Measurements from ENCODE around the gene KLC1. TPM values are rescaled to one million over a fixed set of nuclear protein-coding genes. Genes with fewer than 3 reads are reported as not detected.
A peak's percentile ranks its signal among the peaks of the same experiment; 100 is the strongest.
"Not testable (repeated sequence)": the region's sequence is repeated elsewhere in the genome, so short reads cannot be mapped to it uniquely, and the experiment has no call there.

The KLC1 gene
- total RNA-seq, 1 donor from 2014 or later, result 200 TPM

DNA sequence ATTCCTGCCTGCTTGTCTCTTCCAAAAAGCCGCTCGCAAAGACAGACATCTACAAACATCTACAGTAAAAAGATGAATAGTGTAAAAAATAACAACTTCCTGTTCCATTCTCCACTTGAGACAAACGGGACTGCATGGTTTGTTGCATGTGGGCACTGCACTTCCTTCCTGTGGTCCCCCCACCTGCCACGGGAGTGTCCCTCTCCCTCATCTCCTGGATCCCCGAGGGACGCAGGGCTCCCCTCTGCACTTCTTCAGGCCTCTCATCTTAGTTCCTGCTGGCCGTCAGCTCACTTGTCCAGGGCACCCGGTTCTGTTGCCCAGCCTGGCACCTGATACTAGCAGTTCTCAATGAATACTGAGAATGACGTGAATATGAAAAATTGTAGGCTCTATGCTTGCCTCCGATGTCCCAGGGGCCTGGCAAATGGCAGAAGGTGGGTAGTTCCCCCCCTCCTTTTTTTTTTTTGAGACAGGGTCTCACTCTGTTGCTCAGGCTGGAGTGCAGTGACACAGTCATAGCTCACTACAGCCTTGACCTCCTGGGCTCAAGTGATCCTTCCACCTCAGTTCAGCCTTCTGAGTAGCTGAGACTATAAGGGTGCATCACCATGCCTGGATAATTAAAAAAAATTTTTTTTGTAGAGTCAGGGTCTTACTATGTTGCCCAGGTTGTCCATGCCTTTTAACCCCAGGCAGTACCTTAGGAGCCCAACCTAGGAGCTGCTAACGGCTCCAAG lies 3.5 kb upstream of the KLC1 start:
- no peak for DNase-seq (ENCODE audit: low spot score)

DNA sequence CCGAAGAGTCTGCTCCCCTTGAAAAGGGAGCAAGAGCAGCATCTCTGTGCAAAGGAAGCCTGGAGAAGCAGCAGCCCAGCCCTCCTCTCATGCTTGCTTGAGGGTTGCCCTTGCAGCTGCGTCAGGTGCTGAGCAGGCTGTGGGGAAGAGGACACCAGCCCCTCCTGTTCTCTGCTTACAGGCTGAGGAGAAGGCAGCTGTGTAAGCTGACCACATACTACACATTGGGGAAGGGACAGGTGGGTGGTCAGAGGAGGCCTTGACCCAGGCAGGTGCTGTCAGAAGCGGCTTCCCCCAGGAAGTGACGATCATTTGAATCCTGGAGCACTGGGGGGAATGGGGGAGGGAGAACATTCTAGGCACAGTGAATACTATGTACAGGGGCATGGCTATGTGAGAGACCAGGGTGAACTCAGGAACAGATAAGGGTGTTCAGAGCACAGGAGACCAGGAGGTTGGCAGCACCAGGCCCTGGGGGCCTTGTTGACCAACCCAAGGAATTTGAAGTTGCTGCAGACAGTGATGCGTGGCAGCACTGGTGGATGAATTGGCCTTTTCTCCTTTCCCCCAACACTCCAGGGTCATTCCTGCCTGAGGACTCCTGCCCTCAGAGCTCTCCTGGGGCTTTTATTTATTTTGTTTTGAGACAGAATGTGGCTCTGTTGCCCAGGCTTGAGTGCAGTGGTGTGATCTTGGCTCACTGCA lies 2.7 kb upstream of the KLC1 start:
- DNase-seq (ENCODE audit: low spot score), result no peak

DNA sequence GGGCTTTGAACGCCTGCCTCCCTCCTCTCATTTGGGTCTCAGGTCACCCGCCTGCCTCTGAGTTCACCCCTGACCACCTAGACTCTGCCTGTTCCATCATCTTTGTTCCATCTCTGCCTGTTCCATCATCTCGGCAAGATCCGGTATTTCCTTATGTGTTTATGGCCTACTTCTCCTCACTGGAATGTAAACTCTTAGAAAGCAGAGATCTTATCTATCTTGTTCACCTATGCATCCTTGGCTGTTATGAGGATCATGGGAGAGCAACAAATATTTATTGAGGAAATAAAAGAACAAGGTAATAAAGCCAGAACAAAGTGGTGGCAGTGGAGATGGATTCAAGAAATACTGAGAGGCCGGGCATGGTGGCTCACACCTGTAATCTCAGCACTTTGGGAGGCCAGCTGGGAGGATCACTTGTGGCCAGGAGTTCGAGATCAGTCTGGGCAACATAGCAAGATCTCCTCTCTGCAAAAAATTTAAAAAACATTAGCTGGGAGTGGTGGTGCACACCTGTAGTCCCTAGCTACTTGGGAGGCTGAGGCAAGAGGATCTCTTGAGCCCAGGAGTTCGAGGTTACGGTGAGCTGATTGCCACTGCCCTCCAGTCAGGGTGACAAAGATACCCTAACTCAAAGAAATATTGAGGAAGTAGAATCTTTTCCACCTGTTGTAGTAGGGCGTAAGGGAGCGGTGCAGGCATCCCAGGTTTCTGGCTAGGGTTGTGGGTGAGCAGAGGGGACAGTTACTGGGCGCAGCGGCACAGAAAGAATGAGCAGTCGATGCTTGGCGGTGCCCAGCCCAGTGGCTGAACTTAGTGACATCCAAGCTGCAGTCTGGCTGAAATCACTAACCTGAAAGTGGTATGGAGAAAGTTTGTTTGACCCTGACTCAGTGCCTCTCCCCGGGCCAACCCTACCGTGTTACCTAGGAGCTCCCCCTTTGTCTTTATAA lies 1.7 kb upstream of the KLC1 start:
- no peak for DNase-seq (ENCODE audit: low spot score)

DNA sequence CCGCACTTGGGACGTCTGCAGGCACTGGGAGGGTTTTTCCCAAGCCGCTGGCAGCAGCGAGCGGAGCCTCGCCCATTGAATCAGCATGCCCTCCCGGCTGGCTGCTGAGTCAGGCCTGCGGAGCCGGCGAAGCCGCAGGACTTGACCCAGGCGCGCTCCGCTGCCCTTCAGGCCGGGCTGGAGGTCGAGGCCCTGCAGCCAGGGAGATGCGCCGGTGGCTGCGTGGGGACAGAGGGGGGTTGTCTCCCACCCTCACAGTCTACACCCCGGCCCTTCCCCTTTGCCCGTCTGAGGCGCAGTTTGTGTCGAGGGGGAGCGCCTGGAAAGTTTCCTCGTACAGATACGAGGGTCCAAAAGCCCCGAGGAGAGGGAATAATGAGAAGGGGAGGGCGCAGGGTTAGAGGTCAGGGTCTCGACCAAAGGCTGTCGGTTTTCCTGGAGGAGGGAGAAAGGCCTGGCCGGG lies 759 bp upstream of the KLC1 start:
- DNase-seq (ENCODE audit: low spot score), result peak; percentile 96

DNA sequence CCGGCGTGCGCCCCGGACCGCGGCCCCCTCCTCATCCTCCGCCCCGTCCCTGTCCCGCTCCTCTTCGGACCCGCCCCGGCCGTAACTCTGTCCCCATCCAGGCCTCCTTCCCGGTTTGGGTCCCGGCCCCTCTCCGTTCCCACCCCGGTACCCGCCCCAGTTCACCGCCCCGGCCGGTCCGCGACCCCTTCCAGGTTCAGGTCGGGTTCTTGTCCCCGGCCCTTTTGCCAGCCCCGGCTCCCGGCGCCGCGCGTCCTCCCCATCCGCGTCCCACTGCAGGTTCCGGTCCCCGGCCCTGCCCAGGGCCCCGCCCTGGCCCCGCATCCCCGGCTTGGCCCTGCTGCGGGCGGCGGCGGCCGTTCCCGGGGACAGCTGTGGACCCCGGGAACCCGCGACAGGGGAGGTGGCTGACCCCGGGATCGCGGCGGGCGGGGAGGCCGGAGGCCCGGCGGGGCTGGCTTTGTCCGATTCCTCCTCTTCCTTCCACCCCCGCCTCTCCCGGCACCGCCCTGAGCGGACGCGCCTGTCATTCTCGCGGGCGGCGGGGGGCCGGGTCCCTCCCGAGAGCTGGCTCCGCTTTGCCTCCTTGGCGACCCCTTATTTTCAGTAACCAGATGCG lies 601 bp downstream of the KLC1 start:
- DNase-seq (ENCODE audit: low spot score), result peak; percentile 92

DNA sequence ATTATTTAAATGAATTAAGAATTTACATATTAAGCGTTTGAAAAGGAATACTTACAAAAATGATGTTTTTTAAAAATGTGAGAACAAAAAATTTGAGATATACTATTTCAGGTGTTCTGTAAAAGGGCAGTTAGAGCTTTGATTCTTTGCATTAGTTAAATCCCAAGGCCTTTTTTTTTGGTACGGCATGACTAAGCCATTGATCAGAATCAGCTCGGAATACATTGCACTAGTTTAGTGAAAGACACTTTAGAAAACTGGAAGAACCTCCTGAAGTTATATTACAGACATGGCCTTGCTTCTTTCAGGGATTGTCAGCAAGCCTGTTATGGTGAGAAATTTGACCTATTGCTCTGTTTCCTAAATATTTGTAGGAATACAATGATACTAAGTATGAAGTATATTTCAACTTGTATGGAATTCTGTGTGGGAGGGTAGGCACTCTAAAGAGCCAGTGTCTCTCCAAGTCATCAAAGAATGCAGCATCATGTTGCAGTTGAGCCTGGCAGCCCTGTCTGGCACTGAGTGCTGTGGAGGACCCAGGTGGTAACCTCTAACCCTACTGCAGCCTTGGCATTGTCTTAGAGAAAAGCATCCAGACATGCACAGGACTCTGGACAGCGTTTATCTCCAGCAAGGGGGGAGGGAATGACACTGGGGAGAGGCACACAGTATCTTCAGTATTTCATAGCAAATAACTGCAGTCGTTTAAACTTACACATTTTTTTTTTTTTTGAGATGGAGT lies 1.5 kb downstream of the KLC1 start:
- no peak for DNase-seq (ENCODE audit: low spot score)

DNA sequence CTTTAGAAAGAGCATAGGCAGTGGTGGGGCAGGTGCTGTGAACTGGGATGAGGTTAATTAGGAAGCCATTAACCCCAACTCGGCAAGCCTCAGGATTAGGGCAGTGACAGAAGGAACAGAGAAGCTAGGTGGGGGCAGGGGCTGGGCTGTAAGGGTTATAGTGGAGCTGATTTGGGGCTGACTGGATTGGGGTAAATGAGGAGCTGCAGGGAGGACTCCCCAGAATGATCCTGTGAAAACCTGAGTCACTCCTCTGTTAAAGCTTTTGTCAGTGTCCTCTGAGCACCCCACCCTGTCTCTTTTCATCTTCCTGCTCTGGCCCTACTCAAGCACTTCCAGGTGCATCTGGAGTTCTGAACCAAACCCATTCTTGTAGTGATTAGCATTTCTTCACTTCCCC lies 4.4 kb downstream of the KLC1 start:
- DNase-seq (ENCODE audit: low spot score), result no peak

DNA sequence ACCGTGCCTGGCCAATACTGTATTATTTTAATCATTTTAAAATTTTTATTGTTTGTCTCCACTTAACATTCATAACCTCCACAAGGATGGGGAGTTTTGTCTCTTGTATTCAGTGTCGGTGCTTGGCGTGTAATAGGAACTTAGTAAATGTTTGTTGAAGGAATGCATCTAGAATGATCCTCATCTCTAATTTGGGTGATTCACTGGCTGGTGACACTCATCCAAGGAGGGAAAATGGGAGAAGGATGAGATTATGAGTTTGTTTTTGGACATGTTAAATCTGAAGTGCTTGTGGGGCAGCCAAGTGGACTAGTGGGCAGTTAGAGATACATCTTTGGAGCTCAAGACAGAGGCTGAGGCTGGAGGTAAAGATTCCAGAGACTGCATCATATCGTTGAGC lies 5.1 kb downstream of the KLC1 start:
- DNase-seq (ENCODE audit: low spot score), result no peak

DNA sequence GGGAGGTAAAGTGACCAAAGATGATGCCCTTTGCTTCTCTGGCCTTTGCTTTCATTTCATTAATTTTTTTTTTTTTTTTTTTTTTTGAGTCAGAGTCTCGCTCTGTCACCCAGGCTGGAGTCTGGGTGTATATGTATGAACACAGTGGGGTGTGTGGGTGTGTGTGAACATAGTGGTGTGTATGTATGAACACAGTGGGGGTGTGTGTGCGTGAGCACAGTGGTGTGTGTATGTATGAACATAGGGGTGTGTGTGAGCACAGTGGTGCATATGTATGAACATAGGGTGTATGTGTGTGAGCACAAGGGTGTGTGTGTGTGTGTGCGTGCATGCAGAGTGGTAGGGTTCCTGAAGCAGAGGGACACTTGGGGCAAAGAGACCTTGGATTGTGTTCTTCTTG lies 9.6 kb downstream of the KLC1 start:
- no peak for DNase-seq (ENCODE audit: low spot score)

DNA sequence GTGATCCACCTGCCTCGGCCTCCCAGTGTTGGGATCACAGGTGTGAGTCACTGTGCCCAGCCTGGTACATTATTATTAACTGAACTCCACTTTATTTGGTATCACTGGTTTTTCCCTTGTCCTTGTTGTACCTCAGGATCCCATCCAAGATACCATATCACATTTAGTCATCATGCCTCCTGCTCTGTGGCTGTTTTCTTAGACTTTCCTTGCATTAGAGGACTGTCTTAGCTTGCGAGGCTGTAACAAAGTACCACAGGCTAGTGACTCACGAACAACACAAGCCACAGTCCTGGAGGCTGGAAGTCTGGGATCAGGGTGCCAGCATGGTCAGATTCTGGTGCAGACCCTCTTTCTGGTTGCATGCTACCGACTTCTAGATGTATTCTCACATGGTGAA lies 12.2 kb downstream of the KLC1 start:
- no peak for DNase-seq (ENCODE audit: low spot score)

DNA sequence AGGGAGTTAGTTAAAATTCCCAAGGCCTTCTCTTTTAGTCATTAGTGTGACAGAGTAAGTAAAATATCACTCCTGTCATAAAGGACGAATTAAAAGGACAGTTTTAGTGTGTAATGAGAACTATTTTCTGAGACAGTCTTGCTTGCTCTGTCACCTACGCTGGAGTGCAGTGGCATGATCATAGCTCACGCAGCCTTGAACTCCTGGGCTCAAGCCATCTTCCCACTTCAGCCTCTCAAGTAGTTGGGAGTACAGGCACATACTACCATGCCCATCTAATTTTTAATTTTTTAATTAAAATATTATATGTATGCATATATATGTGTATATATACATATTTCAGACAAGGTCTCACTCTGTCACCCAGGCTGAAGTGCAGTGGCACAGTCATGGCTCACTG lies 17.2 kb downstream of the KLC1 start:
- no peak for DNase-seq (ENCODE audit: low spot score)

DNA sequence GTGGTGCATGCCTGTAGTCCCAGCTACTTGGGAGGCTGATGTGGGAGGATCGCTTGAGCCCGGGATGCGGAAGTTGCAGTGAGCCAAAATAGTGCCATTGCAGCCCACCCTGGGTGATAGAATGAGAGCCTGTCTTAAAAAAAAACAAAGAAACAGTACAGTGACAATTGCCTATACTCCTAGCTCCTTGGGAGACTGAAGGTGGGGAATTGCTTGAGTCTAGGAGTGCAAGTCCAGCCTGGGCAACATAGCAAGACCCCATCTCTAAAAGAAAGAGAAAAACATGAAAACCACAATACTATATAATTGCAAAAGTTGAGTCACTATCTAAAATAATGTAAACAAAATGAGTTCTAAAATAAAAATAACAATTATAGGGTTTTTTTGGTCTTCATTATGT lies 20.0 kb downstream of the KLC1 start:
- DNase-seq (ENCODE audit: low spot score), result no peak

DNA sequence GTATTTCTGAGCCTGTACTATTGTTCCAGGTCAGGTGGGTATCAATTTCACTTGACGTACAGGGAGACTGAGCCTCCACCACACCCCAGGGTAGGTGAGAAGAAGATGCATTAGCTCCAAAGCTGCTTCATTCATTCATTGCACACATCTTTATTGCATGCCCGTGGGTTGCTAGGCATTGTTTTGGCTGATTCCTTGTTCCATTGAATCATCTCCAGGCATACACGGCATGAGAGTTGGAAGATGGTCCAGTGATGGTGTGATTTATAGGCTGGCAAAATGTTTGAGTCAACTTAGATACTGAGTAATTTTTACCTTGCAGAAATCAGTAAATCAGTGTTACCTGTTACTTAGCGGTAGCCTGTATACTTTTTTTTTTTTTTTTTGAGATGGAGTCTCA lies 21.2 kb downstream of the KLC1 start:
- no peak for DNase-seq (ENCODE audit: low spot score)

DNA sequence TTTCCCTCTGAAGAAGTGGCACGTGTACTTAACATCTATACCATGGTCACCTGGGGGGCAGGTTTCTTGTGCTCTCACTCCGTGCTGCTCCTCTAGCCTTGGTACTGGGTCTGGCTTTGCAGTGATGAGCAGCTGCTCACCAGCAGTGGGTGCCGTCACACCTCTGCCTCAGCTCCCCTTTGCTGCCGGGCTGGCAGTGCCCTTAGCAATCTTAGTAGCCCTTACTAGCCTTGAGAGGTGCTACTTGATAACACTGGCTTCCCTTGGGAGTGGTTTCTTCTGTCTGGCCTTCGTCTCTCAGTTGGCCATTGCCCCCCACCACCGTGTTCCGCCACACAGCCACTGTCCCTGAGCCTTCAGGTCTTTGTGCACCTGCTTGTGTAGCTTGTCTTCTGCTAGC lies 22.6 kb downstream of the KLC1 start:
- DNase-seq (ENCODE audit: low spot score), result no peak

DNA sequence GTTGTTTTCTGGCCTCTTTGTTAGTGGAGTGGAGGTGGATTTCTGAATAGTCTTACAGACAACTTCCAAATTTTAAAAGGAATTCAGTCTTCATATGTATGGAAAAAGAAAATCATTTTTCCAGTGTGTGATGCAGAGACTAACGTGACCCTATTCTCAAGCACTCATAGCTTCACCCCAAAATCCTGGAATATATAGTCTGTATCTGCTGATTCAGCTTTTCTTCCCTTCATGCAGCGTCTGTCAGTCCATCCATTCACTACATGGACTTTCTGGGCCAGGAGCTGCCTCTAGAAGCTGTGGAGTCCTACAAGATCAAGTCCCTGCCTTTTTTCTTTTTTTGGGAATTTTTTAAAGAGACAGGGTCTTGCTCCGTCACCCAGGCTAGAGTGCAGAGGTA lies 23.8 kb downstream of the KLC1 start:
- no peak for DNase-seq (ENCODE audit: low spot score)

DNA sequence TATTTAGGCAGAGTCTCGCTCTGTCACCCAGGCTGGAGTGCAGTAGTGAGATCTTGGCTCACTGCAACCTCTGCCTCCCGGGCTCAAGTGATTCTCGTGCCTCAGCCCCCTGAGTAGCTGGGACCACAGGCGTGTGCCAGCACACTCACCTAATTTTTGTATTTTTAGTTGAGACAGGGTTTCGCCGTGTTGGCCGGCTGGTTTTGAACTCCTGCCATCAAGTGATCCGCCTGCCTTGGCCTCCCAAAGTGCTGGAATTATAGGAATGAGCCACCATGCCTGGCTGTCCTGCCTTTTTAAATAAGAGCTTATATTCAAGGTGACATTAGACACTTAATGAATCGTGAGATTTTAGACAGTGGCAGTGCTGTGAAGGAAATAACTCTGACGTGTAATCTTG lies 24.3 kb downstream of the KLC1 start:
- DNase-seq (ENCODE audit: low spot score), result not testable (repeated sequence)

DNA sequence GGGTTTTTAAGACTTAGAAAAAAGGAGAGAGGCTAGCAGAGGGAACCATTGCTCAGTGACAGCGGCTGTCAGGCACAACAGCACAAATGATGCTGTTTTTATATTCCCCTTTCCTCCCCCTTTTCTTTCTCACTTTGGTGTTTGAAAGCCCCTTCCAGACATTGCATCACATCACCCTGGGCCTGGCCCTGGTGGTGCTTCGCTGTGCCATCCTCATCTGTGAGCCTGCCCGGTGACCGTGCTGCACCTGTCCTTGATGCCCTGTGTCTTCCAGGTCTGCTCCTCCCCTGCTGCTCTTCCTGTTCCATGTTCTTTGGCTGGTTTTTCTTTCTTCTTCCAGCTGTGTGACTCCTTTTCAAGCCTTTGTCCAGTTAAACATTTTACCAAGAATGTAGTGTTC lies 24.8 kb downstream of the KLC1 start:
- DNase-seq (ENCODE audit: low spot score), result no peak

DNA sequence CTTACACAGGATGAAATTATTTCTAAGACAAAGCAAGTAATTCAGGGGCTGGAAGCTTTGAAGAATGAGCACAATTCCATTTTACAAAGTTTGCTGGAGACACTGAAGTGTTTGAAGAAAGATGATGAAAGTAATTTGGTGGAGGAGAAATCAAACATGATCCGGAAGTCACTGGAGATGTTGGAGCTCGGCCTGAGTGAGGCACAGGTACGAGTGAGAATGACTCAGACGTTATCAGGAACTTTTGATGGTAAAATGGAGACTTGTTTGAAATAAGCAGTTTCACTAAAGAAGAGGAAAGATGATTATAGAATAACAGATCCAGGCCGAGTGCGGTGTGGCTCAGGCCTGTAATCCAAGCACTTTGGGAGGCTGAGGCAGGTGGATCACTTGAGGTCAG lies 25.6 kb downstream of the KLC1 start:
- no peak for DNase-seq (ENCODE audit: low spot score)

DNA sequence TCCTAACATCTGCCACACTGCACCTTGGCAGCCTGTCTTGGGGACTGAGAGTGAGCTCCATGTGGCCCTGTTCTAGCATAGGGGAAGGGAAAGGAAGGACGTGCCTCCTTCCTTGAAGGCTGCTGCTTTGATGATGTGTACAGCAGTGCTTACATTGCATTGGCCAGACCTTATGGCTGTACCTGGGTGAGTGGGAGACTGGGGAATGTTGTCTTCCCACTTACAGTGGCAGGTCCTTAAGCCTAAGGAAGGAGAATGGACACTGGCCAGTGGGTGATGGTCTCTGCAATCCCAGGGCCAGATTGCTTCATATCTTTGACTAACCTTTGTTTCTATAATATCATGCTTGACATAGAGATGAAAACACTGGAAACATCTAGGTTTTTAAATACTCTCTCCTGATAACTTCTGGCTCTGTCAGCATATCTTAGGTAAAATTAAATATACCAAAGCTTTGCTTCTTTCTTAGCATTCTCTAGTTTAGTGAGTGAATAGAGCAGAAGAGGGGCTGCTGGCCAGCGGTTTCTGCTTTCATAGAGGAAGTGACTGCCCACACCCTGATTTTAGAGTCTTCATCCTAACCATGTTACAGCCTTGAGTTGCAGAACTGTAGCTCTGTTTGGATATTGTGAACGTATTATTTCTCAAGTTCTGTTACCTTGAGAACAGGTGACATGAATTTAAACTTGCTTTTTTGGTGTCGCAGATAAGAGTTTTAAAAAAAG lies 27.2 kb downstream of the KLC1 start:
- no peak for DNase-seq (ENCODE audit: low spot score)

DNA sequence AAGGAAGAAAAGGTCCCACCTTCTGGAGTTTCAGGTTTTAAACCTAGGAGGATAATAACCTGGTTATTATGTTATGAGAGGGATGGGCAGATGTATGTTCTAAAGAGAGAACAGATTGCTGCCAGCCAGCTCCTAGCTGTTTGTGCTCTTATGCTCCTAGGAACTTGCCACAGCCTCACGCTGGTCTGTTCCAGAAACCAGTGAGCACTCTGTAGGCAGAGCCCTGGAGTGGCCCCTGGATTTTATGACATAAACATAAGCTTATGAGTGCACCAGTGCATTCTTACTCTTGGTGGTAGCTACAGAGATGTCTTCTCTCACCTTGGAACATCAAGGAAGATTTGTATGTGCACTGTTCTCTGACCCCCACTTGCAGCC lies 27.7 kb downstream of the KLC1 start:
- DNase-seq (ENCODE audit: low spot score), result no peak

All from mesenteric fat pad (tissue), 1 donor.